Measurements from ENCODE around the gene PCDH15. TPM values are rescaled to one million over a fixed set of nuclear protein-coding genes. Genes with fewer than 3 reads are reported as not detected.

Gene PCDH15
- total RNA-seq, 1 experiment from 2014 or later: 0.61 TPM

DNA sequence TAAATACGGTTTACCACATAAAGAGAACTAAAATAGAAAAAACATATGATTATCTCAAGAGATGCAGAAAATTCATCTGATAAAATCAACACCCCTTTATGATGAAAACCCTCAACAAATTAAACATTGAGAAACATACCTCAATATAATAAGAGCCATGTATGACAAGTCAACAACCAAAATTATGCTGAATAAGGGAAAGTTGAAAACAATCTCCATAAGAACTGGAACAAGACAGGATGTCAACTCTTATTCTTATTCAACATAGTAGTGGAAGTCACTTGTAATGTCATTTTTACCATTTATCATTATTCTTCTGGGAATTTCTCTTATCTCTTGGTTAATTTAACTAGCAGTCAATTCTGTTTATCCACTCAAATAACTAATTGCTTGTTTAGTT lies 79.0 kb downstream of the PCDH15 start:
- H2BK12ac ChIP-seq (ENCODE audit: insufficient read length, low read depth, low read length): no peak overlapping the region
- H3K23ac ChIP-seq (ENCODE audit: insufficient read length, low read depth, low read length): no peak overlapping the region
- Mint-ChIP-seq H3K36me3 (ENCODE audit: insufficient read depth in 1 of 3, low read depth in 3 of 3) (peaks cover 1 to 7% (median 2%) of the 10 kb centered on the region in 3 experiments; a peak in 5 of 7 replicates), H3K4me3 (no peak overlapping the region), H3K27me3 (ENCODE audit: low read depth) (no peaks in the 10 kb centered on the region), H3K9me3 (peaks cover 9 to 12% of the 10 kb centered on the region in 2 experiments; a peak in 4 of 5 replicates), H3K4me1 (no peaks in the 10 kb centered on the region), H3K27ac (no peak overlapping the region)
- no peak overlapping the region for H2BK20ac ChIP-seq (ENCODE audit: low read depth, low read length, poor library complexity, severe bottlenecking)
- no peaks in the 10 kb centered on the region for H3K23me2 ChIP-seq (ENCODE audit: insufficient read length, low read depth, low read length, poor library complexity, severe bottlenecking)
- no peak overlapping the region for H3K4ac ChIP-seq (ENCODE audit: low read depth, low read length)
- no peaks in the 10 kb centered on the region for H3K4me1 ChIP-seq (ENCODE audit: insufficient read depth, low read length)
- no peak overlapping the region for H2BK120ac ChIP-seq (ENCODE audit: low read depth, low read length, poor library complexity, severe bottlenecking)
- no peak overlapping the region for H3K14ac ChIP-seq (ENCODE audit: insufficient read depth, low read length)
- no peak overlapping the region for H2AK5ac ChIP-seq (ENCODE audit: insufficient read length, low read length)
- no peak overlapping the region for H3K27ac ChIP-seq (ENCODE audit: insufficient read length, low read depth, low read length)
- no peaks in the 10 kb centered on the region for H3K79me1 ChIP-seq (ENCODE audit: insufficient read depth, low read depth, low read length, poor library complexity, severe bottlenecking)
- no peak overlapping the region for H2AFZ ChIP-seq (ENCODE audit: low read length)
- no peak for DNase-seq
- H4K91ac ChIP-seq (ENCODE audit: insufficient read length, low read depth, low read length): no peak overlapping the region
- no peaks in the 10 kb centered on the region for H3K27me3 ChIP-seq (ENCODE audit: insufficient read depth, low read length)
- no peak overlapping the region for H3K4me2 ChIP-seq (ENCODE audit: insufficient read depth, insufficient read length, low read length)
- H4K5ac ChIP-seq (ENCODE audit: insufficient read length, low read depth, low read length): no peak overlapping the region
- no peaks in the 10 kb centered on the region for H3K9me3 ChIP-seq (ENCODE audit: control insufficient read depth, low read depth, low read length)
- H4K8ac ChIP-seq (replicated peaks; ENCODE audit: insufficient read length, low read depth, low read length): no peak overlapping the region
- no peak overlapping the region for H3K56ac ChIP-seq (ENCODE audit: insufficient read length, low read depth, low read length)
- H2BK15ac ChIP-seq (ENCODE audit: low read depth, low read length): no peak overlapping the region
- no peaks in the 10 kb centered on the region for H4K20me1 ChIP-seq (ENCODE audit: control insufficient read depth, insufficient read depth, insufficient read length)
- TF ChIP-seq, protein P1, sequence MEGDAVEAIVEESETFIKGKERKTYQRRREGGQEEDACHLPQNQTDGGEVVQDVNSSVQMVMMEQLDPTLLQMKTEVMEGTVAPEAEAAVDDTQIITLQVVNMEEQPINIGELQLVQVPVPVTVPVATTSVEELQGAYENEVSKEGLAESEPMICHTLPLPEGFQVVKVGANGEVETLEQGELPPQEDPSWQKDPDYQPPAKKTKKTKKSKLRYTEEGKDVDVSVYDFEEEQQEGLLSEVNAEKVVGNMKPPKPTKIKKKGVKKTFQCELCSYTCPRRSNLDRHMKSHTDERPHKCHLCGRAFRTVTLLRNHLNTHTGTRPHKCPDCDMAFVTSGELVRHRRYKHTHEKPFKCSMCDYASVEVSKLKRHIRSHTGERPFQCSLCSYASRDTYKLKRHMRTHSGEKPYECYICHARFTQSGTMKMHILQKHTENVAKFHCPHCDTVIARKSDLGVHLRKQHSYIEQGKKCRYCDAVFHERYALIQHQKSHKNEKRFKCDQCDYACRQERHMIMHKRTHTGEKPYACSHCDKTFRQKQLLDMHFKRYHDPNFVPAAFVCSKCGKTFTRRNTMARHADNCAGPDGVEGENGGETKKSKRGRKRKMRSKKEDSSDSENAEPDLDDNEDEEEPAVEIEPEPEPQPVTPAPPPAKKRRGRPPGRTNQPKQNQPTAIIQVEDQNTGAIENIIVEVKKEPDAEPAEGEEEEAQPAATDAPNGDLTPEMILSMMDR (conservative IDR thresholded peaks at IDR 0.05): no peak
- H3K9ac ChIP-seq (ENCODE audit: extremely low read depth, insufficient read length, low read length): no peak overlapping the region
- no CpG with 5 or more reads among the region's 1 CpG for WGBS (ENCODE audit: extremely low coverage, insufficient read length, low lambda C conversion rate)
- no peak overlapping the region for H2BK5ac ChIP-seq (ENCODE audit: insufficient read length, low read length)
- H3K79me2 ChIP-seq (ENCODE audit: insufficient read depth, low read length): no peaks in the 10 kb centered on the region
- H3K18ac ChIP-seq (ENCODE audit: insufficient read length, low read depth, low read length): no peak overlapping the region
- H3T11ph ChIP-seq (ENCODE audit: low read length): no peak overlapping the region

Measured in H9 (cell line).